H9 (cell line): ENCODE measurements around the gene UBASH3A. TPM values are rescaled to one million over a fixed set of nuclear protein-coding genes. Genes with fewer than 3 reads are reported as not detected.

ENCODE experiments used
- DNase-seq: peaks from one replicate; pipeline ENCODE4 v3.0.0-alpha.2; 2017
- H2AFZ ChIP-seq: one replicate; pipeline ENCODE4 v1.6.1; 2013; ENCODE audit warnings: mild to moderate bottlenecking, low read length, control low read depth, moderate library complexity
- H2AK5ac ChIP-seq: 2 replicates; pipeline ENCODE4 v1.6.1; 2013; ENCODE audit warnings: low read length, control low read depth, mixed read lengths; ENCODE audit not compliant: insufficient read length
- H2BK120ac ChIP-seq: one replicate; pipeline ENCODE4 v1.6.1; 2013; ENCODE audit warnings: low read depth, mild to moderate bottlenecking, low read length, control low read depth, inconsistent platforms; ENCODE audit not compliant: poor library complexity, severe bottlenecking
- H2BK12ac ChIP-seq: 2 replicates; pipeline ENCODE4 v1.6.1; 2013; ENCODE audit warnings: low read length, control low read depth, mixed read lengths, low read depth; ENCODE audit not compliant: insufficient read length
- H2BK15ac ChIP-seq: 2 replicates; pipeline ENCODE4 v1.6.1; 2013; ENCODE audit warnings: low read depth, low read length, control low read depth
- H2BK20ac ChIP-seq: one replicate; pipeline ENCODE4 v1.6.1; 2013; ENCODE audit warnings: low read depth, mild to moderate bottlenecking, low read length, control low read depth, inconsistent platforms; ENCODE audit not compliant: poor library complexity, severe bottlenecking
- H2BK5ac ChIP-seq: 2 replicates; pipeline ENCODE4 v1.6.1; 2013; ENCODE audit warnings: low read length, control low read depth, mixed read lengths; ENCODE audit not compliant: insufficient read length
- H3K14ac ChIP-seq: 2 replicates; pipeline ENCODE4 v1.6.1; 2013; ENCODE audit warnings: low read length, control low read depth; ENCODE audit not compliant: insufficient read depth
- H3K18ac ChIP-seq: 2 replicates; pipeline ENCODE4 v1.6.1; 2013; ENCODE audit warnings: low read depth, mild to moderate bottlenecking, mixed read lengths, low read length, control low read depth; ENCODE audit not compliant: insufficient read length
- H3K23ac ChIP-seq: 2 replicates; pipeline ENCODE4 v1.6.1; 2013; ENCODE audit warnings: low read length, control low read depth, mixed read lengths, low read depth; ENCODE audit not compliant: insufficient read length
- H3K23me2 ChIP-seq: 2 replicates; pipeline ENCODE4 v1.6.1; 2013; ENCODE audit warnings: low read depth, mild to moderate bottlenecking, mixed read lengths, low read length, control low read depth; ENCODE audit not compliant: insufficient read length, poor library complexity, severe bottlenecking
- H3K27ac ChIP-seq: 2 replicates; pipeline ENCODE4 v1.5.1; 2013; ENCODE audit warnings: low read length, control low read depth, mixed read lengths, low read depth; ENCODE audit not compliant: insufficient read length
- H3K27me3 ChIP-seq: 2 replicates; pipeline ENCODE4 v1.6.1; 2013; ENCODE audit warnings: low read length, control low read depth, inconsistent platforms; ENCODE audit not compliant: insufficient read depth
- H3K4ac ChIP-seq: 2 replicates; pipeline ENCODE4 v1.6.1; 2013; ENCODE audit warnings: low read depth, mild to moderate bottlenecking, control low read depth, inconsistent platforms, low read length, moderate library complexity
- H3K4me1 ChIP-seq: 2 replicates; pipeline ENCODE4 v1.6.1; 2013; ENCODE audit warnings: low read length, control low read depth, inconsistent platforms; ENCODE audit not compliant: insufficient read depth
- H3K4me2 ChIP-seq: 2 replicates; pipeline ENCODE4 v1.6.1; 2013; ENCODE audit warnings: low read length, control low read depth, mixed read lengths; ENCODE audit not compliant: insufficient read length, insufficient read depth
- H3K56ac ChIP-seq: 2 replicates; pipeline ENCODE4 v1.6.1; 2013; ENCODE audit warnings: low read depth, mild to moderate bottlenecking, mixed read lengths, low read length, control low read depth; ENCODE audit not compliant: insufficient read length
- H3K79me1 ChIP-seq: 2 replicates; pipeline ENCODE4 v1.6.1; 2013; ENCODE audit warnings: low read depth, mild to moderate bottlenecking, moderate library complexity, low read length, control low read depth, inconsistent platforms; ENCODE audit not compliant: insufficient read depth, poor library complexity, severe bottlenecking
- H3K79me2 ChIP-seq: 2 replicates; pipeline ENCODE4 v1.6.1; 2013; ENCODE audit warnings: low read length, control low read depth, inconsistent platforms; ENCODE audit not compliant: insufficient read depth
- H3K9ac ChIP-seq: 2 replicates; pipeline ENCODE4 v1.6.1; 2013; ENCODE audit warnings: low read length, control low read depth, mixed read lengths; ENCODE audit not compliant: insufficient read length; ENCODE audit errors: extremely low read depth
- H3K9me3 ChIP-seq: one replicate; pipeline ENCODE4 v1.6.1; 2013; ENCODE audit warnings: low read depth, low read length, inconsistent platforms; ENCODE audit not compliant: control insufficient read depth
- H3T11ph ChIP-seq: one replicate; pipeline ENCODE4 v1.6.1; 2013; ENCODE audit warnings: mild to moderate bottlenecking, low read length, control low read depth, inconsistent platforms
- H4K20me1 ChIP-seq: one replicate; pipeline ENCODE4 v1.6.1; 2013; ENCODE audit not compliant: control insufficient read depth, insufficient read length, insufficient read depth
- H4K5ac ChIP-seq: 2 replicates; pipeline ENCODE4 v1.6.1; 2013; ENCODE audit warnings: low read depth, mild to moderate bottlenecking, mixed read lengths, low read length, control low read depth; ENCODE audit not compliant: insufficient read length
- H4K8ac ChIP-seq: replicated peaks from 2 replicates; pipeline ENCODE4 v1.6.1; 2013; ENCODE audit warnings: low read length, control low read depth, mixed read lengths, low read depth; ENCODE audit not compliant: insufficient read length
- H4K91ac ChIP-seq: 2 replicates; pipeline ENCODE4 v1.6.1; 2013; ENCODE audit warnings: low read depth, mild to moderate bottlenecking, moderate library complexity, mixed read lengths, low read length, control low read depth; ENCODE audit not compliant: insufficient read length
- H3K27ac Mint-ChIP-seq, 3 experiments: 2 replicates in 2 of 3; 3 replicates in 1 of 3; pipeline ENCODE4 v1.8.0; 2020 to 2021; ENCODE audit warnings: mixed read lengths in 3 of 3, mild to moderate bottlenecking in 1 of 3, moderate library complexity in 1 of 3
- H3K27me3 Mint-ChIP-seq: 2 replicates; pipeline ENCODE4 v1.8.0; 2021; ENCODE audit warnings: low read depth, mild to moderate bottlenecking, moderate library complexity, mixed read lengths
- H3K36me3 Mint-ChIP-seq, 3 experiments: 2 replicates in 2 of 3; 3 replicates in 1 of 3; pipeline ENCODE4 v1.8.0; 2020 to 2021; ENCODE audit warnings: low read depth in 3 of 3, mixed read lengths in 3 of 3; ENCODE audit not compliant: insufficient read depth in 1 of 3
- H3K4me1 Mint-ChIP-seq, 2 experiments: 2 replicates each; pipeline ENCODE4 v1.8.0; 2020; ENCODE audit warnings: mixed read lengths in 2 of 2
- H3K4me3 Mint-ChIP-seq, 2 experiments: 2 replicates in 1 of 2; 3 replicates in 1 of 2; pipeline ENCODE4 v1.8.0; 2020 to 2021; ENCODE audit warnings: mild to moderate bottlenecking in 2 of 2, mixed read lengths in 2 of 2, moderate library complexity in 1 of 2
- H3K9me3 Mint-ChIP-seq, 2 experiments: 2 replicates in 1 of 2; 3 replicates in 1 of 2; pipeline ENCODE4 v1.8.0; 2020; ENCODE audit warnings: mild to moderate bottlenecking in 2 of 2, mixed read lengths in 2 of 2, moderate library complexity in 1 of 2
- WGBS: extraction: QIAGEN DNeasy Blood & Tissue Kit; methylation state at CpG from one replicate; pipeline ENCODE4 v1.1.7; 2013; ENCODE audit warnings: missing lambda C conversion rate, low lambda C conversion rate, mixed read lengths; ENCODE audit not compliant: insufficient read length; ENCODE audit errors: extremely low coverage; 5-methylcytosine and 5-hydroxymethylcytosine counted together
- total RNA-seq: library from RNA; stranded (reverse); gene quantifications from 2 replicates; pipeline ENCODE4 v1.2.1, GENCODE V29; 2021
- TF ChIP-seq, protein P1 (sequence below): fragments of 200-600 bp; sonication (generic); conservative IDR thresholded peaks from 3 replicates; pipeline ENCODE4 v1.8.0; 2021; ENCODE audit warnings: antibody characterized with exemption, mild to moderate bottlenecking

The UBASH3A gene
- total RNA-seq, 1 experiment from 2014 or later: not detected

DNA sequence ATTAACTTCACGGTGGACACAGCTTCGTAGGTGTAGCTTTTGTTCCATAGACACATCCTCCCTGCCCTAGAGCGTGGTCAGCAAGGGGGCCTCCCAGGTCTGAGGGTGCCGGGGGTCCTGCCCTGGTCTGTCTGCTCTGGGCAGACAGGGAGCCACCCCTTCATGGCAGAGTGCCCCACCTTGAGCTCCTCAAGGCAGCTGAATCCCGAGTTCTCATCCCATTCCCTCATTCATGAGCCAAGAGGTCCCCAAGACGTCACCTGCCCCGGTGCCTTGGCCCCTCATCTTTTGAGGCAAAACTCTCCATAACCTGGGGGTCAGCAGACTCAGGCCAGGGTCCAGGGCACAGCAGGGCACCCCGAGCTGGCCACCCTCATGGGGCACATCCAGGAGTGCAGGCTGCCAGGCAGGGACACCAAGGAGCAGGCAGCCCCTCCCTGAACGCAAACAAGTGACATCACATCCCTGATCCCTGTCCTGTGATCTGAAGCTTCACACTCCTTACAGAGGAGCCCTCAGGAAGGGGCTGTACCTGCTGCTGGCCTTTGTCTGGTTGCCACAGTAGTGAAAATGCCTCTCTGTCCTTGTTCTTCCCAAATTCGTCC, 23.3 kb downstream of the UBASH3A start:
- DNase-seq: no peak
- H4K20me1 ChIP-seq: no peaks in the 10 kb centered on the region
- Mint-ChIP-seq H3K4me1 (no peaks in the 10 kb centered on the region), H3K4me3 (no peak overlapping the region), H3K9me3 (no peaks in the 10 kb centered on the region), H3K27ac (no peak overlapping the region), H3K36me3 (no peaks in the 10 kb centered on the region), H3K27me3 (peaks cover 35% of the 10 kb centered on the region)
- no peak overlapping the region for H3K18ac ChIP-seq
- H3K27ac ChIP-seq: no peak overlapping the region
- H3K79me1 ChIP-seq: no peaks in the 10 kb centered on the region
- no peaks in the 10 kb centered on the region for H3K27me3 ChIP-seq
- no peak overlapping the region for H4K8ac ChIP-seq
- no peak overlapping the region; the same call in 1 of the 2 replicates for H3K14ac ChIP-seq
- H2BK5ac ChIP-seq: no peak overlapping the region
- H4K5ac ChIP-seq: no peak overlapping the region
- no peak overlapping the region for H3K56ac ChIP-seq
- no peak overlapping the region for H2AFZ ChIP-seq
- H3K23me2 ChIP-seq: no peaks in the 10 kb centered on the region
- TF ChIP-seq, protein P1, sequence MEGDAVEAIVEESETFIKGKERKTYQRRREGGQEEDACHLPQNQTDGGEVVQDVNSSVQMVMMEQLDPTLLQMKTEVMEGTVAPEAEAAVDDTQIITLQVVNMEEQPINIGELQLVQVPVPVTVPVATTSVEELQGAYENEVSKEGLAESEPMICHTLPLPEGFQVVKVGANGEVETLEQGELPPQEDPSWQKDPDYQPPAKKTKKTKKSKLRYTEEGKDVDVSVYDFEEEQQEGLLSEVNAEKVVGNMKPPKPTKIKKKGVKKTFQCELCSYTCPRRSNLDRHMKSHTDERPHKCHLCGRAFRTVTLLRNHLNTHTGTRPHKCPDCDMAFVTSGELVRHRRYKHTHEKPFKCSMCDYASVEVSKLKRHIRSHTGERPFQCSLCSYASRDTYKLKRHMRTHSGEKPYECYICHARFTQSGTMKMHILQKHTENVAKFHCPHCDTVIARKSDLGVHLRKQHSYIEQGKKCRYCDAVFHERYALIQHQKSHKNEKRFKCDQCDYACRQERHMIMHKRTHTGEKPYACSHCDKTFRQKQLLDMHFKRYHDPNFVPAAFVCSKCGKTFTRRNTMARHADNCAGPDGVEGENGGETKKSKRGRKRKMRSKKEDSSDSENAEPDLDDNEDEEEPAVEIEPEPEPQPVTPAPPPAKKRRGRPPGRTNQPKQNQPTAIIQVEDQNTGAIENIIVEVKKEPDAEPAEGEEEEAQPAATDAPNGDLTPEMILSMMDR: no peak
- H3K4me1 ChIP-seq: no peaks in the 10 kb centered on the region
- no peaks in the 10 kb centered on the region for H3K79me2 ChIP-seq
- H2BK15ac ChIP-seq: no peak overlapping the region
- H3K4me2 ChIP-seq: no peak overlapping the region
- no peak overlapping the region for H2BK20ac ChIP-seq
- no peak overlapping the region for H2BK120ac ChIP-seq
- no peaks in the 10 kb centered on the region for H3K9me3 ChIP-seq
- no peak overlapping the region for H2AK5ac ChIP-seq
- no peak overlapping the region for H4K91ac ChIP-seq
- H3K4ac ChIP-seq: no peak overlapping the region
- H2BK12ac ChIP-seq: no peak overlapping the region
- H3K9ac ChIP-seq: no peak overlapping the region
- no peak overlapping the region for H3T11ph ChIP-seq
- no peak overlapping the region for H3K23ac ChIP-seq
- no CpG with 5 or more reads among the region's 10 CpGs for WGBS
